Stimulated activated CD8-positive, alpha-beta memory T cell treated with anti-CD3 and anti-CD28 coated beads, Interleukin-4, amount 100 ng/mL, for 24 hours (primary cell): ENCODE data around the gene C16orf96.

ENCODE experiments used
- DNase-seq: peaks from one replicate; pipeline ENCODE4 v3.0.0-alpha.2; 2020; ENCODE audit warnings: low read depth

The C16orf96 gene

GRCh38 chr16:4649744-4650442 is 93.8 kb downstream of the C16orf96 start:
- DNase-seq = no peak
